MCF 10A (cell line): Measurements from ENCODE around the gene FLVCR1. TPM values are rescaled to one million over a fixed set of nuclear protein-coding genes. Genes with fewer than 3 reads are reported as not detected.

ENCODE experiments used
- BruUV-seq: library from RNA; stranded (reverse); fragments of 400-500 nt; replicated peaks from 2 replicates; lab custom pipeline; 2021; lab: Mats Ljungman, UMichigan
- CTCF ChIA-PET: fragments of 300-600 bp; sonication (Branson Sonifier 250); formaldehyde crosslinking; extraction: SDS; loops from one replicate; lab custom pipeline; 2021; ENCODE audit warnings: antibody characterized with exemption, inconsistent platforms; lab: Yijun Ruan, JAX
- POLR2A ChIA-PET: fragments of 300-600, 350-650 bp; sonication (Branson Sonifier 250); formaldehyde crosslinking; extraction: SDS; loops from one replicate; lab custom pipeline; 2020; ENCODE audit warnings: antibody characterized with exemption, inconsistent platforms; lab: Yijun Ruan, JAX
- DNase-seq: peaks from one replicate; pipeline ENCODE4 v3.0.0-alpha.2; 2018; ENCODE audit not compliant: unreplicated experiment
- H3K27ac Mint-ChIP-seq: one replicate; pipeline ENCODE4 v1.8.0; 2022; ENCODE audit warnings: mild to moderate bottlenecking, low read depth, mixed read lengths; ENCODE audit not compliant: unreplicated experiment
- H3K27me3 Mint-ChIP-seq: one replicate; pipeline ENCODE4 v1.8.0; 2022; ENCODE audit warnings: mixed read lengths; ENCODE audit not compliant: insufficient read depth, unreplicated experiment
- H3K36me3 Mint-ChIP-seq: one replicate; pipeline ENCODE4 v1.8.0; 2022; ENCODE audit warnings: mild to moderate bottlenecking, moderate library complexity, mixed read lengths; ENCODE audit not compliant: insufficient read depth, unreplicated experiment
- H3K4me1 Mint-ChIP-seq: one replicate; pipeline ENCODE4 v1.8.0; 2022; ENCODE audit warnings: mixed read lengths; ENCODE audit not compliant: insufficient read depth, unreplicated experiment
- H3K4me3 Mint-ChIP-seq: one replicate; pipeline ENCODE4 v1.8.0; 2022; ENCODE audit warnings: mild to moderate bottlenecking, moderate library complexity, mixed read lengths; ENCODE audit not compliant: unreplicated experiment
- H3K9me3 Mint-ChIP-seq: one replicate; pipeline ENCODE4 v1.8.0; 2022; ENCODE audit warnings: mixed read lengths; ENCODE audit not compliant: unreplicated experiment
- intact Hi-C: fragments of 100-400 bp; cut with micrococcal nuclease; formaldehyde crosslinking; loops from 2 replicates; pipeline ENCODE4 v1.14.1; 2022
- total RNA-seq: library from RNA; stranded (reverse); gene quantifications from 2 replicates; pipeline ENCODE4 v1.2.3, GENCODE V29; 2022
- TF ChIP-seq, protein P1 (sequence below): fragments of 200-600 bp; IDR thresholded peaks from one replicate; pipeline ENCODE4 v1.8.0; 2022; ENCODE audit warnings: antibody characterized with exemption, mild to moderate bottlenecking; ENCODE audit not compliant: unreplicated experiment

FLVCR1 gene
- total RNA-seq, 1 experiment from 2014 or later: 16.5 TPM

DNA sequence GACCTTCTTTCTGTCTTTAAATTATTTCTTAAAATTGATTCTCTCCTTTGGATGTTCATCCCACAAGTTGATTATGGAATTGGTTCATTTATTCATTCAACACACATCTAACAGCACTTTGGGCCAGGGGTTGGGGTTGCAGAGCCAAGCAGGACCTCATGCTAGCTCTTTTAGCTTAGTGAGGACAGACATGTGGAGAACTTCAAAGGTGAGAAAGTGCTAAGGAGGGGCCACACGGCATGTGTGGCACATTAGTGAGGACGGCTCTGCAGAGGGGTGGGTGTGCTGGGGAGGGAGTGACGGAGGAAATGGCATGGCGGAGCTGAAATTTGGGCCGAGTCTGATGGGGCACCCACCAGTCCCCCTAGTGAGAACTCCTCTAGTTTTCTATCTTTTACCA is 59.8 kb downstream of the FLVCR1 start:
- ChIA-PET POLR2A (interaction anchor here (0.7 to 1.1 kb wide), 3 partner anchors 18 to 149 kb away, joined by 3 read pairs; partner anchors contain the start of genes NSL1 and TATDN3), CTCF (interaction anchor here (1.0 kb wide), 1 partner anchor 10 kb away, joined by 3 read pairs; no protein-coding TSS in a partner anchor)
- TF ChIP-seq, protein P1, sequence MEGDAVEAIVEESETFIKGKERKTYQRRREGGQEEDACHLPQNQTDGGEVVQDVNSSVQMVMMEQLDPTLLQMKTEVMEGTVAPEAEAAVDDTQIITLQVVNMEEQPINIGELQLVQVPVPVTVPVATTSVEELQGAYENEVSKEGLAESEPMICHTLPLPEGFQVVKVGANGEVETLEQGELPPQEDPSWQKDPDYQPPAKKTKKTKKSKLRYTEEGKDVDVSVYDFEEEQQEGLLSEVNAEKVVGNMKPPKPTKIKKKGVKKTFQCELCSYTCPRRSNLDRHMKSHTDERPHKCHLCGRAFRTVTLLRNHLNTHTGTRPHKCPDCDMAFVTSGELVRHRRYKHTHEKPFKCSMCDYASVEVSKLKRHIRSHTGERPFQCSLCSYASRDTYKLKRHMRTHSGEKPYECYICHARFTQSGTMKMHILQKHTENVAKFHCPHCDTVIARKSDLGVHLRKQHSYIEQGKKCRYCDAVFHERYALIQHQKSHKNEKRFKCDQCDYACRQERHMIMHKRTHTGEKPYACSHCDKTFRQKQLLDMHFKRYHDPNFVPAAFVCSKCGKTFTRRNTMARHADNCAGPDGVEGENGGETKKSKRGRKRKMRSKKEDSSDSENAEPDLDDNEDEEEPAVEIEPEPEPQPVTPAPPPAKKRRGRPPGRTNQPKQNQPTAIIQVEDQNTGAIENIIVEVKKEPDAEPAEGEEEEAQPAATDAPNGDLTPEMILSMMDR: no peak
- no peaks in the 10 kb centered on the region for H3K27me3 Mint-ChIP-seq
- no peaks in the 10 kb centered on the region for H3K9me3 Mint-ChIP-seq
- H3K4me1 Mint-ChIP-seq: peaks cover 5% of the 10 kb centered on the region
- intact Hi-C loops: no loop called here
- DNase-seq: no peak
- no peak overlapping the region for H3K27ac Mint-ChIP-seq
- H3K4me3 Mint-ChIP-seq: no peak overlapping the region
- H3K36me3 Mint-ChIP-seq: no peaks in the 10 kb centered on the region
- BruUV-seq: no TSS peak

DNA sequence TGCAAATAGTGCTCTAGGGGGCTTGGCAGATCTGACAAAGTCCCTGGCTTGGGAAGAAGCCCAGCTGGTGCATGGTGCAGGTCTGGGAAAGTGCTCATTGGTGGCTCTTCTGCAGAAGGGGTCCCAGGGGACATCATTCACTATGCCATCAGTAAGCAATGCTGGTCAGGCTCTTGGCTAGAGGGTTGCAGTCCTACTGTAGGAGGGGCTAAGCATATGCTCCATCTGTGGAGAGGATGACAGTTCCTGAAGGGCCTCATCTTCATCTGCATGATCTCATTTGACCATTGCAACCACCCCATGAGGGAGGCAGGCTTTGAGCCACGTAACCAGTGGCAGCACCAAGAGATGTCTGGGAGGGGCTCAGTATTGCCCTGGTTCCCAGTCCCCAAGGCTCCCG is 60.7 kb downstream of the FLVCR1 start:
- intact Hi-C loops: no loop called here
- CTCF ChIA-PET: interaction anchor here (0.6 kb wide), 1 partner anchor 664 kb away, joined by 3 read pairs; no protein-coding TSS in a partner anchor

DNA sequence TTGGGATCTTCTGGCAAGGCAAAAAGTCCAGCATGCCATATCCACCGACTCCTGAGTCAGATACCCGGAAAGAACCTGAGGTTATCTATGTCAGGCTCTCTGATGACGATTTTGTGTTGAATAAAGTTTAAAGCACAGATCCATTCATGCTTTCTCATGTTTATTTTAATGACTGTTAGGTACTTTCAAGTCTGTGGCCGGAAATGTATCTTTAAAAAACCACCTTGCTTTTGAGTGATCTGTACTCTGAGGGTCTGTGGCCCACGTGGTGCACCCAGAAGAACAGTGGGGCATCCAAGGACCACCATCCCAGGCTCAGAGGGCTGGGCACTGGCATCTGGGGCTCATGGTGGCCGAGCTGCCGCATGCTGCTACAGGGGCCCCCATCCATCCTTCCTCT is 62.2 kb downstream of the FLVCR1 start:
- Mint-ChIP-seq H3K36me3 (no peaks in the 10 kb centered on the region), H3K4me3 (no peak overlapping the region), H3K27ac (no peak overlapping the region), H3K27me3 (peaks cover 11% of the 10 kb centered on the region), H3K9me3 (no peaks in the 10 kb centered on the region), H3K4me1 (peaks cover 5% of the 10 kb centered on the region)
- POLR2A ChIA-PET: no interaction called here
- BruUV-seq: no TSS peak
- CTCF ChIA-PET: interaction anchor here (1.0 to 2.0 kb wide), 2 partner anchors 47 to 75 kb away, joined by 4 to 6 read pairs; no protein-coding TSS in a partner anchor
- intact Hi-C loops: no loop called here
- TF ChIP-seq, protein P1: no peak
- DNase-seq: no peak

More for the DNA sequence above, 60.7 kb downstream of the FLVCR1 start:
- POLR2A ChIA-PET: no interaction called here
- no peaks in the 10 kb centered on the region for H3K27me3 Mint-ChIP-seq
- H3K27ac Mint-ChIP-seq: no peak overlapping the region
- H3K9me3 Mint-ChIP-seq: no peaks in the 10 kb centered on the region
- H3K4me1 Mint-ChIP-seq: peaks cover 5% of the 10 kb centered on the region
- H3K4me3 Mint-ChIP-seq: no peak overlapping the region
- no peak for DNase-seq
- TF ChIP-seq, protein P1: no peak
- H3K36me3 Mint-ChIP-seq: no peaks in the 10 kb centered on the region
- BruUV-seq: no TSS peak

DNA sequence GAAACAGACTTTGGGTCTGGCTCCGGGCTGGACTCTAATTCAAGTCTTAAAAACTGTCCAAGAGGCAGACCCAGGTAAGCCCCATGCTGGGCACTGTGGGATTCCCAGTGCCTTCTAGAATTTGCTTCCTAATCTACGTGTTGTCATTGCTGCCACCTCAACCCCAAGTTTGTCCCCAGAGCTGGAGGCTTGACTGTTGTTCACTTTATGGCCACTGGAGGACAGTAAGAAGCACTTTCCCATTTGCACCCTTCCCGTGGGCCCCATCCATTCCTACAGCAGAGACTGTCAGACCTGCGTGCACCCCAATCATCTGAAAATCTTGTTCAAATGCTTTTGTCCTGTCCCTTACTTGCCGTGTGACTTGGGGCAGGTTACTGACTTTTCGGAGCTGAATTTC is 62.8 kb downstream of the FLVCR1 start:
- BruUV-seq: no TSS peak
- Mint-ChIP-seq H3K36me3 (no peaks in the 10 kb centered on the region), H3K4me3 (no peak overlapping the region), H3K9me3 (no peaks in the 10 kb centered on the region), H3K27me3 (peaks cover 11% of the 10 kb centered on the region), H3K27ac (no peak overlapping the region), H3K4me1 (peaks cover 5% of the 10 kb centered on the region)
- DNase-seq: no peak
- ChIA-PET POLR2A (no interaction called here), CTCF (interaction anchor here (1.0 to 2.0 kb wide), 2 partner anchors 46 to 74 kb away, joined by 4 to 6 read pairs; no protein-coding TSS in a partner anchor)
- TF ChIP-seq, protein P1: peak; percentile 16
- intact Hi-C loops: no loop called here
